T-helper 1 cell treated with Interleukin-12 subunit alpha and Interleukin-12 subunit beta and Interleukin-4 antibody, amounts not matched to agents 30 μg/mL and 1 μg/mL, for 36 hours (primary cell): ENCODE measurements around the gene LRGUK.

Experiments used
- H3K27ac Mint-ChIP-seq: one replicate; pipeline ENCODE4 v1.8.0; 2021; ENCODE audit warnings: mild to moderate bottlenecking, mixed read lengths
- H3K27me3 Mint-ChIP-seq: one replicate; pipeline ENCODE4 v1.8.0; 2021; ENCODE audit warnings: low read depth, mixed read lengths
- H3K36me3 Mint-ChIP-seq: one replicate; pipeline ENCODE4 v1.8.0; 2021; ENCODE audit warnings: low read depth, mixed read lengths
- H3K4me1 Mint-ChIP-seq: one replicate; pipeline ENCODE4 v1.8.0; 2021; ENCODE audit warnings: low read depth, mixed read lengths
- H3K4me3 Mint-ChIP-seq: one replicate; pipeline ENCODE4 v1.8.0; 2021; ENCODE audit warnings: mild to moderate bottlenecking, moderate library complexity, mixed read lengths
- H3K9me3 Mint-ChIP-seq: one replicate; pipeline ENCODE4 v1.8.0; 2021; ENCODE audit warnings: mixed read lengths

LRGUK gene

GRCh38 chr7:134186027-134186426, 58.9 kb downstream of the LRGUK start:
- no peak overlapping the region for H3K27ac Mint-ChIP-seq
- no peaks in the 10 kb centered on the region for H3K4me1 Mint-ChIP-seq
- H3K27me3 Mint-ChIP-seq = peaks cover 9% of the 10 kb centered on the region
- no peak overlapping the region for H3K4me3 Mint-ChIP-seq
- H3K36me3 Mint-ChIP-seq = no peaks in the 10 kb centered on the region
- no peaks in the 10 kb centered on the region for H3K9me3 Mint-ChIP-seq

- peaks cover 6% of the 10 kb centered on the region for H3K27me3 Mint-ChIP-seq
- no peaks in the 10 kb centered on the region for H3K9me3 Mint-ChIP-seq
- no peaks in the 10 kb centered on the region for H3K36me3 Mint-ChIP-seq
- no peaks in the 10 kb centered on the region for H3K4me1 Mint-ChIP-seq
- H3K27ac Mint-ChIP-seq = no peak overlapping the region
- no peak overlapping the region for H3K4me3 Mint-ChIP-seq
Measured at GRCh38 chr7:134186801-134187200, 59.7 kb downstream of the LRGUK start.

GRCh38 chr7:134187893-134188292, 60.8 kb downstream of the LRGUK start:
- H3K27me3 Mint-ChIP-seq = no peaks in the 10 kb centered on the region
- no peaks in the 10 kb centered on the region for H3K36me3 Mint-ChIP-seq
- no peak overlapping the region for H3K4me3 Mint-ChIP-seq
- H3K27ac Mint-ChIP-seq = no peak overlapping the region
- no peaks in the 10 kb centered on the region for H3K4me1 Mint-ChIP-seq
- no peaks in the 10 kb centered on the region for H3K9me3 Mint-ChIP-seq

GRCh38 chr7:134188311-134188710, 61.2 kb downstream of the LRGUK start:
- H3K9me3 Mint-ChIP-seq = no peaks in the 10 kb centered on the region
- H3K36me3 Mint-ChIP-seq = no peaks in the 10 kb centered on the region
- no peak overlapping the region for H3K27ac Mint-ChIP-seq
- H3K27me3 Mint-ChIP-seq = no peaks in the 10 kb centered on the region
- H3K4me3 Mint-ChIP-seq = no peak overlapping the region
- H3K4me1 Mint-ChIP-seq = no peaks in the 10 kb centered on the region

- Mint-ChIP-seq H3K27me3 (no peaks in the 10 kb centered on the region), H3K36me3 (no peaks in the 10 kb centered on the region), H3K9me3 (no peaks in the 10 kb centered on the region), H3K27ac (no peak overlapping the region), H3K4me3 (no peak overlapping the region), H3K4me1 (no peaks in the 10 kb centered on the region)
Measured at GRCh38 chr7:134189559-134189958, 62.4 kb downstream of the LRGUK start.

- H3K27me3 Mint-ChIP-seq = no peaks in the 10 kb centered on the region
- H3K27ac Mint-ChIP-seq = no peak overlapping the region
- H3K36me3 Mint-ChIP-seq = no peaks in the 10 kb centered on the region
- H3K4me1 Mint-ChIP-seq = no peaks in the 10 kb centered on the region
- H3K9me3 Mint-ChIP-seq = peaks cover 3% of the 10 kb centered on the region
- H3K4me3 Mint-ChIP-seq = no peak overlapping the region
Measured at GRCh38 chr7:134191876-134192275, 64.7 kb downstream of the LRGUK start.

GRCh38 chr7:134193240-134193639, 66.1 kb downstream of the LRGUK start:
- Mint-ChIP-seq H3K4me1 (no peaks in the 10 kb centered on the region), H3K27me3 (peaks cover 4% of the 10 kb centered on the region)

GRCh38 chr7:134195252-134195651, 68.1 kb downstream of the LRGUK start:
- Mint-ChIP-seq H3K27me3 (peaks cover 5% of the 10 kb centered on the region), H3K9me3 (peaks cover 3% of the 10 kb centered on the region), H3K36me3 (no peaks in the 10 kb centered on the region), H3K4me3 (no peak overlapping the region), H3K4me1 (no peaks in the 10 kb centered on the region), H3K27ac (no peak overlapping the region)

More at GRCh38 chr7:134193240-134193639, 66.1 kb downstream of the LRGUK start:
- Mint-ChIP-seq H3K36me3 (no peaks in the 10 kb centered on the region), H3K27ac (no peak overlapping the region), H3K9me3 (peaks cover 3% of the 10 kb centered on the region), H3K4me3 (no peak overlapping the region)

- H3K36me3 Mint-ChIP-seq = no peaks in the 10 kb centered on the region
- H3K4me3 Mint-ChIP-seq = no peak overlapping the region
- H3K9me3 Mint-ChIP-seq = peaks cover 3% of the 10 kb centered on the region
- no peak overlapping the region for H3K27ac Mint-ChIP-seq
- H3K27me3 Mint-ChIP-seq = peaks cover 5% of the 10 kb centered on the region
- no peaks in the 10 kb centered on the region for H3K4me1 Mint-ChIP-seq
Measured at GRCh38 chr7:134196439-134196838, 69.3 kb downstream of the LRGUK start.

GRCh38 chr7:134197345-134197744, 70.2 kb downstream of the LRGUK start:
- Mint-ChIP-seq H3K27me3 (peaks cover 5% of the 10 kb centered on the region), H3K9me3 (peaks cover 3% of the 10 kb centered on the region), H3K27ac (no peak overlapping the region), H3K4me1 (no peaks in the 10 kb centered on the region), H3K4me3 (no peak overlapping the region), H3K36me3 (no peaks in the 10 kb centered on the region)

GRCh38 chr7:134200970-134201369, 73.8 kb downstream of the LRGUK start:
- Mint-ChIP-seq H3K9me3 (peaks cover under 1% of the 10 kb centered on the region), H3K4me3 (no peak overlapping the region), H3K27ac (no peak overlapping the region), H3K27me3 (peaks cover 5% of the 10 kb centered on the region), H3K36me3 (no peaks in the 10 kb centered on the region), H3K4me1 (no peaks in the 10 kb centered on the region)

GRCh38 chr7:134201569-134202261, 74.6 kb downstream of the LRGUK start:
- Mint-ChIP-seq H3K27ac (no peak overlapping the region), H3K4me3 (no peak overlapping the region), H3K9me3 (no peaks in the 10 kb centered on the region), H3K36me3 (no peaks in the 10 kb centered on the region), H3K27me3 (peaks cover 5% of the 10 kb centered on the region), H3K4me1 (no peaks in the 10 kb centered on the region)

GRCh38 chr7:134203186-134203889, 76.2 kb downstream of the LRGUK start:
- Mint-ChIP-seq H3K27ac (no peak overlapping the region), H3K27me3 (peaks cover under 1% of the 10 kb centered on the region)

GRCh38 chr7:134209322-134210015, 82.3 kb downstream of the LRGUK start:
- no peak overlapping the region for H3K4me3 Mint-ChIP-seq
- H3K36me3 Mint-ChIP-seq = no peaks in the 10 kb centered on the region
- peaks cover 8% of the 10 kb centered on the region for H3K27me3 Mint-ChIP-seq
- H3K9me3 Mint-ChIP-seq = no peaks in the 10 kb centered on the region
- no peak overlapping the region for H3K27ac Mint-ChIP-seq
- no peaks in the 10 kb centered on the region for H3K4me1 Mint-ChIP-seq

More at GRCh38 chr7:134203186-134203889, 76.2 kb downstream of the LRGUK start:
- Mint-ChIP-seq H3K9me3 (no peaks in the 10 kb centered on the region), H3K4me1 (no peaks in the 10 kb centered on the region), H3K36me3 (no peaks in the 10 kb centered on the region), H3K4me3 (no peak overlapping the region)

GRCh38 chr7:134210227-134210626, 83.1 kb downstream of the LRGUK start:
- H3K9me3 Mint-ChIP-seq = no peaks in the 10 kb centered on the region
- H3K4me3 Mint-ChIP-seq = no peak overlapping the region
- H3K4me1 Mint-ChIP-seq = no peaks in the 10 kb centered on the region
- H3K27me3 Mint-ChIP-seq = peaks cover 9% of the 10 kb centered on the region
- H3K27ac Mint-ChIP-seq = no peak overlapping the region
- H3K36me3 Mint-ChIP-seq = no peaks in the 10 kb centered on the region
